ENCODE data around the gene PRELID3B.
A peak's percentile ranks its signal among the peaks of the same experiment; 100 is the strongest.

Gene PRELID3B

GRCh38 chr20:59042151-59042795 is at the start of gene PRELID3B:
Gene PRELID3B, minus strand, starts transcription at chr20:59042786. Its CDS starts 56 bp downstream, at chr20:59042730.
- peak in 1 of 4 experiments; percentile 44 for DNase-seq

GRCh38 chr20:59087829-59088433 is 45.3 kb upstream of the PRELID3B start:
- peak; percentile 65 to 84 (median 82) for DNase-seq

GRCh38 chr20:59086923-59087322 is 44.3 kb upstream of the PRELID3B start:
- DNase-seq: no peak

GRCh38 chr20:59084041-59084850 is 41.7 kb upstream of the PRELID3B start:
- DNase-seq: no peak

GRCh38 chr20:59082981-59083380 is 40.4 kb upstream of the PRELID3B start:
- DNase-seq: no peak

GRCh38 chr20:59082077-59082740 is 39.6 kb upstream of the PRELID3B start:
- no peak for DNase-seq

GRCh38 chr20:59081036-59081435 is 38.5 kb upstream of the PRELID3B start:
- no peak for DNase-seq

- no peak for DNase-seq
These were observed 35.6 kb upstream of the PRELID3B start for GRCh38 chr20:59078231-59078630.

GRCh38 chr20:59077705-59078104 is 35.1 kb upstream of the PRELID3B start:
- no peak for DNase-seq

GRCh38 chr20:59075934-59076508 is 33.4 kb upstream of the PRELID3B start:
- no peak for DNase-seq

GRCh38 chr20:59074456-59074855 is 31.9 kb upstream of the PRELID3B start:
- DNase-seq: no peak

GRCh38 chr20:59073582-59073981 is 31.0 kb upstream of the PRELID3B start:
- no peak for DNase-seq

- no peak for DNase-seq
These were observed 28.6 kb upstream of the PRELID3B start for GRCh38 chr20:59071216-59071615.

- DNase-seq: no peak
These were observed 26.4 kb upstream of the PRELID3B start for GRCh38 chr20:59069026-59069425.

GRCh38 chr20:59068534-59068933 is 25.9 kb upstream of the PRELID3B start:
- no peak for DNase-seq

GRCh38 chr20:59064214-59064722 is 21.7 kb upstream of the PRELID3B start:
- DNase-seq: no peak

GRCh38 chr20:59063358-59064213 is 21.0 kb upstream of the PRELID3B start:
- no peak for DNase-seq

GRCh38 chr20:59062081-59062480 is 19.5 kb upstream of the PRELID3B start:
- no peak for DNase-seq

GRCh38 chr20:59055302-59055701 is 12.7 kb upstream of the PRELID3B start:
- no peak for DNase-seq

- DNase-seq: no peak
These were observed 9.1 kb upstream of the PRELID3B start for GRCh38 chr20:59051666-59052185.

GRCh38 chr20:59050437-59050836 is 7.9 kb upstream of the PRELID3B start:
- DNase-seq: no peak

- DNase-seq: no peak
These were observed 6.1 kb upstream of the PRELID3B start for GRCh38 chr20:59048681-59049030.
